Tongue (tissue), 3 donors: ENCODE measurements around the gene LSG1. TPM values are rescaled to one million over a fixed set of nuclear protein-coding genes. Genes with fewer than 3 reads are reported as not detected.
A peak's percentile ranks its signal among the peaks of the same experiment; 100 is the strongest.
"Not testable (repeated sequence)": the region's sequence is repeated elsewhere in the genome, so short reads cannot be mapped to it uniquely, and the experiment has no call there.

ENCODE experiments used
- DNase-seq: peaks from one replicate; pipeline ENCODE4 v3.0.0-alpha.2; 2015
- small RNA-seq: library from RNA; depleted of rRNA; stranded (forward); fragments of <200 nt; gene quantifications from one replicate; pipeline ENCODE3, GENCODE V24; 2014; ENCODE audit warnings: low replicate concordance
- total RNA-seq: library from RNA; depleted of rRNA; stranded (reverse); fragments of >200 nt; gene quantifications from one replicate; pipeline ENCODE4 v1.2.3, GENCODE V29; 2014

LSG1 gene
- total RNA-seq, 1 donor from 2014 or later: 31.9 TPM

GRCh38 chr3:194617143-194617671 is 54.8 kb downstream of the LSG1 start:
- DNase-seq: no peak

GRCh38 chr3:194615226-194615625 is 56.8 kb downstream of the LSG1 start:
- DNase-seq: peak; percentile 82

- no peak for DNase-seq
Measured at GRCh38 chr3:194612221-194612620, 59.8 kb downstream of the LSG1 start.

- DNase-seq: no peak
Measured at GRCh38 chr3:194610689-194611088, 61.3 kb downstream of the LSG1 start.

GRCh38 chr3:194609601-194610000 is 62.4 kb downstream of the LSG1 start:
- DNase-seq: no peak

GRCh38 chr3:194608981-194609380 is 63.0 kb downstream of the LSG1 start:
- peak; percentile 70 for DNase-seq

GRCh38 chr3:194607592-194608389 is 64.2 kb downstream of the LSG1 start:
- DNase-seq: no peak

- no peak for DNase-seq
Measured at GRCh38 chr3:194606941-194607340, 65.0 kb downstream of the LSG1 start.

- DNase-seq: no peak
Measured at GRCh38 chr3:194606163-194606562, 65.8 kb downstream of the LSG1 start.

- not testable (repeated sequence) for DNase-seq
Measured at GRCh38 chr3:194605314-194605713, 66.7 kb downstream of the LSG1 start.

- DNase-seq: no peak
Measured at GRCh38 chr3:194604837-194605236, 67.2 kb downstream of the LSG1 start.

GRCh38 chr3:194604126-194604525 is 67.9 kb downstream of the LSG1 start:
- DNase-seq: no peak

- DNase-seq: peak; percentile 73
Measured at GRCh38 chr3:194602669-194603171, 69.3 kb downstream of the LSG1 start.

GRCh38 chr3:194598771-194599557 is 73.0 kb downstream of the LSG1 start:
- DNase-seq: no peak

GRCh38 chr3:194596906-194597305 is 75.1 kb downstream of the LSG1 start:
- no peak for DNase-seq

GRCh38 chr3:194592798-194593752 is 78.9 kb downstream of the LSG1 start:
- no peak for DNase-seq

Small RNAs within 50 kb of the gene (small RNA-seq; reads per million reads assigned to genes)
- gene AC046143.2: not detected

Other genes starting within 250 kb of the LSG1 start
- 125 TPM for gene ATP13A3, start 185.2 kb downstream of the LSG1 start, total RNA-seq
- 19.4 TPM for gene TMEM44, start 38.8 kb downstream of the LSG1 start, total RNA-seq
- 19.9 TPM for gene FAM43A, start 13.7 kb upstream of the LSG1 start, total RNA-seq